HK-2 (cell line): ENCODE results near the gene APBB1IP.
"Not testable (repeated sequence)": the region's sequence is repeated elsewhere in the genome, so short reads cannot be mapped to it uniquely, and the experiment has no call there.

Experiments
- DNase-seq: peaks from one replicate; pipeline ENCODE4 v3.0.0-alpha.2; 2018; ENCODE audit not compliant: unreplicated experiment

The APBB1IP gene

DNA sequence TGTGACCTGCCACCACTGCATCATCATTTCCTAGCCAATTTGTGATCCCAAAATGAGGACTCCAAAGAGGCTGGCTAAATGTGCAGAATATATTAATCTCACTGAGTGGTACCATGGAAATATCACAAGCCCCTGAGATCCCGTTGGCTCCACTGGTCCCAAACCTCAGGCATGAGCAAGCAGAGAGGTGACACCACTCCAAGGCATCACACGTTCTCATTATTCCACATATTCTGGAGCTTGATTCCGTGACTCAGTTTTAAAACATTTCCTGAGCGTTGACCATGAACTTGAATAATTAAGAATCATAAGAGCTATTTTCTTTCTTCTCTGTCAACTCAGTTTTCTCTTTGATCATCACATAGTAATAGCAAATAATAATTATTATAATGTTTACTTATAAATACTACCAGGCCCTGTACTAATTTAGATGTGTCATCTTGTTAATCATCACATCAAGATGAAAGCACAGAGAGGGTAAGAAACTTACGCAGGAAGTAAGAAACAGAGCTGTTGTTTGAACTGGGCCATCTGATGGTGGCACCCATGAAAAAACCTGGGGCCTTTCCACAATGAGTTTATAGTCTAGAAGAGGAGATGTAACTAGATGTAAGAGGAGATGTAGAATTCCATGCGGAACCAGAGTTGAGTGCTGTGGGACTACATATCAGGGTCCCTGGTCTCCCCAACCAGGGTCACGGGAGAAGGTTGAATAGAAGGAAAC lies 3.5 kb downstream of the APBB1IP start:
- DNase-seq = no peak

DNA sequence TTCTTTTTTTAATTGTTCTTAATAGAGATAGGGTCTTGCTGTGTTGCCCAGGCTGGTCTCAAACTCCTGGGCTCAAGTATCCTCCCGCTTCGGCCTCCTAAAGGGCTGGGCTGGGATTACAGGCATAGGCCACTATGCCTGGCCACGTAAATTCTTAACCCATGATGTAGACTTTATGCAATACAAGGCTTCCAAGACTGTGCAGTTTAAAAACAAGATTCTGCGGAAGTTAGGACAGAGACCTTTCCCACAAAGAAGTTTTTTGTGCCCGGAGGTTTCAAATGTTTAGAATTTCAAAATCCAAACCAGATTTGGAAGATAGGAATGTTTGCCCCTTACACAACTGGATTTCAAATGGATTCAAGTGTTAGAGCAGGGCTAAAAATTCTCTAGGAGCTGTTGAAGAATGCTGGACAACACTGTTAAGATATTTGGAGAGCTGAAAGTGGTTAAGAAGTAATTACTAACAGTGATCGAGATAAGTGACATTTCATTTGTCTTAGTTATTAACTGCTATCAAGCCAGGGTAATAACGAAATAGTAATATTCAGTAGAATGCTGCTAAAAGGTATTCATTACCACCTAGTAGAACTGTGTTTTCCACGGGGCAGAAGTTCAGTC lies 7.4 kb downstream of the APBB1IP start:
- DNase-seq = no peak

DNA sequence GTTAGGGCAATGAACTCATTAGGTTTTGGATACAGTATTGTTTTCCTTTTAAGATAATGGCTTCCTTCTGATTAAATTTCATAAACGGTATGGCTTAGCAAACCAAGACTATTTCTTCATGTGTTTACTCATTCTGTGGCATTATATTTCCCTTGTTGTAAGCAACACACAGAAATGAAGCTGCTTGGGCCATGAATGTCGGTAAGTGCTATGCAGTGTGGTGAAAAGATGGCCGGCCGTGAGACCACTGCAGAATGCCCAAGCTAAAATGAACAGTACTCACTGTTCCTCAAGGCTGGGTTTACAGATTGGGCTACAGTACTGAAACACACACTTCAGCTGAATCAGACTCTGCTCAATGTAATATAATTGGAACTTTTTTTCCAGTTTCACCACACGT lies 8.1 kb downstream of the APBB1IP start:
- DNase-seq = no peak

DNA sequence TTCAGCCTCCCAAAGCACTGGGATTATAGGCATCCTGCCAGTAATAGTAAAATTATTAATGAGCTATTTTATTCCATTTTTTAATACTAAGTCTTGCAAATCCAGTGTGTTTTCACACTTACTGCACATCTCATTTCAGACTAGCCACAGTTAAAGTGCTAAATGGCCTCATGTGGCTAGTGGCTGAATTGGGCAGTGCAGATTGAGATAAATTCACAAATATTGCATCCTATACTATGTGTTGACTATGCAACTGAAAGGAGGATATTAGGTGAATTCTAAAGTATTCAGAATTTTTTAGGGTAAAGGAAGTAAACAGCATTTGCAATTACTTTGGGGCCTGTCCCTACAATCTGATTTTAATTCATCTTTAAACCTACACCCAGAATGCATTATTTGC lies 10.2 kb downstream of the APBB1IP start:
- DNase-seq = no peak

DNA sequence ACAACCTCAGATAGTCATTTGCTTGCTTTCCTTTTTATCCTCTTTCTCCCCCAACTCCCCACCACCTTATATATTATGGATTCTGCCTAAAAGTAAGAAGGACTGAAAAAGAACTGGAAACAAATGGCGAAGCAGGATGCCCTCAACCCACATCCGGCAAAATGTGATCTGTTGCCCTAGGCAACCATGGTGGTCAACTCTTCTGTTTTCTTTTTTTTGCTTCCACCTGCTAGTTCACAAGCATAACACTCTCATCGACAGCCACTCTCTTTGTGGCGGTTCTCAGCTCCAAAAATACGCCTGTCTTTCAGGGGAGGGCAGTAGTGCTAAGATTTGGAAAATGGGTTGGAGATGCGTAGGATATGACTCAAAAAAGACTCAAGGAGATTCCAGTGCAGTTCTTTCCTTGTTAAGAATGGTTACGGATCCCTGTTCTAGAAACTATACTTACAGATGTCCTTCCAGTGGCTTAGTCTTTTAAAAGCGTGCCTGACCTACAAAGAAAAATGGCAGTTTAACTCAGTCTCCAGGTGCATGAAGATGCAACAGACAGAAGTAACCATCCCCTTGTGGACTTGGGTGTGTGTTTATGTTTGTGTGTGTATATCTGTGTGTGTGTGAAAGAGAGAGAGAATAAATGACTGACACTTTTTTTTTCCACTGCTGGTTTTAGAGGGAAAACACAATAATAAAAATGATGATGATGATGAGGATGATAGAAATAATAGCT lies 10.7 kb downstream of the APBB1IP start:
- DNase-seq = no peak

DNA sequence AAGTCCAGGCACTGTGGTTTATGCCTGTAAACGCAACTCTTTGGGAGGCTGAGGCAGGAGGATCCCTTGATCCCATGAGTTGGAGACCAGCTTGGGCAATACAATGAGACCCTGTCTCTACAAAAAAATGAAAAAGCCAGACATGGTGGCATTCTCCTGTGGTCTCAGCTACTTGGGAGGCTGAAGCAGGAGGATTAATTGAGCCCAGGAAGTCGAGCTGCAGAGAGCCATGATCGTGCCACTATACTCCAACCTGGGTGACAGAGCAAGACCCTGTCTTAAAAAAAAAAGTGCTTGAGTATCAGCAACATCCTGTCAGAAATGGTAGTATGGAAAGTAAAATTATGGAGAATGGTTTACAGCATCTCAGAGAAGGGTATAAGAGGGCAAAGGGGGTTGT lies 11.6 kb downstream of the APBB1IP start:
- DNase-seq = no peak

DNA sequence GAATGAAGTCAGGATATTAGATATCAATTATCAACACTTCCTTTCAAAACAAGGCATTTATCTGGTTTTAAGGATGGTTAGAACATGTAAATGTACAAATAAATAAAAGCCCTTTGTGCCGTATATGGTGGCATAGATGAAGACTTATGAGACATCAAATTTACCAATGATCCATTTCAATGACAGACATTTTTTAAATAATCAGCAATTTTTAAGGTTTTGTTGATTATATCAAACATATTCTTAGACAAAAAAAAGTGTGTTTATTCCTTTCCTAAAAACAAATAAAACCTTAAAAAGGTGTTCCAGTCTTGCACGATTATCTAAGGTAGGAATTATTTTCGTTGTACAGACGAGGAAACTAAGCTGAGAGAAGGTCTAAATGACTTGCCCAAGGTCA lies 13.8 kb downstream of the APBB1IP start:
- no peak for DNase-seq

DNA sequence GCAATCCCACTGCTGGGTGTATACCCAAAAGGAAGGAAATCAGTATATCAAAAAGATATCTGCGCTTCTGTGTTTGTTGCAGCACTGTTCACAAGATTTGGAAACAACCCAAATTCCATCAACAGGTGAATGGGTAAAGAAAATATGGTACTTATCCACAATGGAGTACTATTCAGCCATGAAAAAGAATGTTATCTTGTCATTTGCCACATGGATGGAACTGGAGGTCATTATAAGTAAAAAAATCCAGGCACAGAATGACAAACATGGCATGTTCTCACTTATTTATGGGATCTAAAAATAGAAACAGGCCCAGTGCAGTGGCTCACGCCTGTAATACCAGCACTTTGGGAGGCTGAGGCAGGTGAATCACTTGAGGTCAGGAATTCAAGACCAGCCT lies 15.7 kb downstream of the APBB1IP start:
- no peak for DNase-seq

DNA sequence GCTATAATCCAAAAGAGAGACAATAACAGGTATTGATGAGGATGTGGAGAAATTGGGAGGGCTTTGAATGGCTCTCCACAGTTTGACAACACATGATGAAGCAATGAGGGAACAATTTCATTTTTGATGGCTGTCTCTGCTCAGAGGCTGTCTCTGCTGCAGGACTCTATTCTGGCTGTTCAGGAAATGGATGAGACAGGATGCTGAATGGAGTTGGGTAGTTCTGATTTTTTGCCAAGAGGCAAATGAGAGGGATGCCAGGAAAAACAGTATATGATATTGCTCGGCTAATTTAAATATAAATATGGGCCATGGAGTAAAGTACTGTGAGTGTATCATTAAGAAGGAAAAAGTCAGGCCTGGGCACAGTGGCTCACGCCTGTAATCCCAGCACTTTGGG lies 16.8 kb downstream of the APBB1IP start:
- no peak for DNase-seq

DNA sequence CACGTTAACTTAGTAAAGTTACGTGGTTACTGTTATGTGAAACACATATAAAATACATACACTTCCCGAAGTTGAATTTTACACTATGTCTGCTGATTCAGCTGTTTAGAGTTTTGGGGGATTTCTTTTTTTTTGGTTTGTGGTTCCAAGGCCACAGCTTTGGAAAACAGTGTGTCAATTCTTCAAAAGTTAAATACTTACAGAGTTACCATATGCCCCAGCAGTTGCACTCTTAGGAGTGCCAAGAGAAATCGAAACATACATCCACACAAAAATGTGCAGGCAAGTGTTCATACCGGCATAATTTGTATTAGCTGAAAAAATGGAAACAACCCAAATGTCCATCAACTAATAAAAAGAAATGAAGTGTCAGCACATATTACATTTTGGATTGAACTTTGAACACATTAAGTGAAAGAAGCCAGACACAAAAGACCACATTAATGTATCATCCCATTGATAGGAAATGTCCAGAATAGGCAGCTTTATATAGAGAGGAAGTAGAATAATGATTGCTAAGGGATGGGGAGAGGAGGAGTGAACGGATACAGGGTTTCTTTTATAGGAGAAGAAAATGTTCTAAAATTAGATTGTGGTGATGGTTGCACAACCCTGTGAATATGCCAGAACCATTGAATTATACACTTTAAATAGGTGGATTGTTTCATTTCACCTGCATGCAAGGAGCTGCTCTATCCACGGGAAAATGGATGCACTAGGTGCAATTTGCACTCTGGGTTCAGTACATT lies 17.6 kb downstream of the APBB1IP start:
- no peak for DNase-seq

DNA sequence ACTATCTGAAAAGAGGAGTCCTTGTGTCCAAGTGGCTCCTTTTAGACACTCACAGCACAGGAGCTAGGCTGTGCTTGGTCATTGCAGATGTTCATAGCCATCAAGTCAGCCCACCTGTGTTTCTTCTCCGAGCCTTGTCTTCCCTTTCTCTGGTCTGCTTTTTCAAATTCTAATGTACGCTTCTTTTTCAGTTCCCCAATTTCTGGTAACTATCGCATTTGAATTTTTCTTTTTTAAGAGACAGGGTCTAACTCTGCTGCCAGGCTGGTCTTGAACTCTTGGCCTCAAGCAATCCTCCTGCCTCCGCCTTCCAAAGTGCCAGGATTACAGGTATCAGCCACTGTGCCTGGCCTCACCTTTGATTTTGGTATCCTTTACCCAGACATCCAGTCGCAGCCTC lies 18.9 kb downstream of the APBB1IP start:
- no peak for DNase-seq

DNA sequence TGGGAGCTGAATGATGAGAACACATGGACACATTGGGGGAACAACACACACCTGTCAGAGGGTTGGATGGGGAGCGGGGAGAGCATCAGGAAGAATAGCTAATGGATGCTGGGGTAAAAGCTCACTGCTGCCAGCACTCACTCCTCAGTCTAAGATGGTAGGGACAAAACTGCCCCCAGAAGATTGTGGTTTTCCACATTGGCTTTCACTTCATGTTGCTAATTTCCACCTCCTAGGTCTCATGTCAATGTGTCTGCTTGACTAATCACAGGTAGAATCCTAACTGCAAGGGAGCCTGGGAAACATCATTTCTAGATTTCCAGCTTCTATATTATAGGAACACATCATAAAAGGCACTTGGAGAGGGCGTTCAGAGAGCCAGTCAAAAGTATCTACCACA lies 22.6 kb downstream of the APBB1IP start:
- DNase-seq = no peak

DNA sequence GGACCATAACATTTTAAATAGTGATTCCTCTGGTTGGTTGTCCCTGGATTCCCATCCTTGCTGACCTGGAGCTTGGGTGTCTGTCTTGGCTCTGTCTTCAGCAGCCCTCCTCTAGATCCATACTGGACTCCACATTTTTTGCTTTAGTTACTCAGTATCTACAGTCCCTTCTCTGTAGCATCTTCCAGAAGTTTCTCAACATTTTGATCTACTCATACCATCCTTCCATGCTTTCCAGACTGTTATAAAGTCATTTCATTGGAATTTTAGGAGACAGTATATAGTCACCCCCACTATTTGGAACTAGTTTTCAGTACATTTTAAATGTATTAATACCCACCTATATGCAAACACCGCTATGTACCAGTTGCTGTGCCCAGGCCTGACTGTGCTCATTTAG lies 25.8 kb downstream of the APBB1IP start:
- no peak for DNase-seq

DNA sequence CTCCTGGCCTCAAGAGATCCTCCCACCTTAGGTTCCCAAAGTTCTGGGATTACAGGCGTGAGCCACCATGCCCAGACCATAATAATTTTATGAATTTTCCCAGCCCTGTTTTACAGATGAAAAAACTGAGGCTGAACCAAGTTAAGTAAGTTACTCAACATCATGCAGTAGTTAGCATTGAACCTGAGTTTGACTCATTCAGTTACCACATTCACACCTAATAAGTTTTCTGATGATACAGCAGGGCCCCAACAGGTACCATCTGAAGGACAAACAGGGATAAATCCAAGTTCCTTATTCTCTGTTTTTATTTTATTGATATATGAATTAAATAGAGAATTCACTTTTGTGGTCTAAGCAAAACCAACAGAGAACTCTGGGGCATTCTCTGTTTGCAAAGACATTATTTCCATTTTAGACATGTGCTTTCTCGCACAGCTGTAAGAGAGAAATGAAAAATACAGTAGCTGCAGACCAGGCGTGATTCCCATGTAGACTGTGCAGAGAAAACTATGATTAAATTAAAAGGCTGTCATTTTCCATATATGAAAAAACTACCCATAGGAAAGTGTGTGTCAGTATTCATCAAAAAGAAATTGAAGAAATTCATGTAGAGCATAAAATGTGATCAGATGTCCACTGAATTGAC lies 26.6 kb downstream of the APBB1IP start:
- DNase-seq = no peak

DNA sequence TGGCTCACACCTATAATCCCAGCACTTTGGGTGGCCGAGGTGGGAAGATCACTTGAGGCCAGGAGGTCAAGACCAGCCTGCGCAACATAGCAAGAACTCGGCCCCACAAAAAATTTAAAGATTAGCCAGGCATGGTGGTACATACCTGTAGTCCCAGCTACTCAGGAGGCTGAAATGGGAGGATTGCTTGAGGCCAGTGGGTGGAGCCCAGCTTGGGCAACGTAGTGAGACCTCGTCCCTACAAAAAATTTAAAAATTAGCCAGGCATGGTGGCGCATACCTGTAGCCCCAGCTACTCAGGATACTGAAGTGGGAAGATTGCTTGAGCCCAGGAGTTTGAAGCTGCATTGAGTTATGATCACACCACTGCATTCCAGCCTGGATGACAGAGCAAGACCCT lies 28.4 kb downstream of the APBB1IP start:
- DNase-seq = not testable (repeated sequence)

DNA sequence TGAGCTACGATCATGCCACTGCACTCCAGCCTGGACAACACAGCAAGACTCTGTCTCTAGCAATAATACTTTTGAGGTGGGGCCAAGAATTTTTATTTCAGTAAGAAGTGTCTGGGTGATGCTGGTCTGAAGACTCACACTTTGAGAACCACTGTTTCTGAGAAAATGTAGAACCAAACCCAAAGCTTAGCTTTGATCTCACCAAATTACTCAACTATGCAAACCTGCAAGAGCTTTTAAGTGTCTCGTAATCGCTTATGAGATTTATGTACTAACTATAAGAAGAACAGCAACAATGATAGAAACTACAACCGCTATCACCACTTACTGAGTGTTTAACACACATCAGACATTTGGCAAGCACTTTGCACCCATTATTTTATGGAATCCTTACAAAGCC lies 29.5 kb downstream of the APBB1IP start:
- no peak for DNase-seq

DNA sequence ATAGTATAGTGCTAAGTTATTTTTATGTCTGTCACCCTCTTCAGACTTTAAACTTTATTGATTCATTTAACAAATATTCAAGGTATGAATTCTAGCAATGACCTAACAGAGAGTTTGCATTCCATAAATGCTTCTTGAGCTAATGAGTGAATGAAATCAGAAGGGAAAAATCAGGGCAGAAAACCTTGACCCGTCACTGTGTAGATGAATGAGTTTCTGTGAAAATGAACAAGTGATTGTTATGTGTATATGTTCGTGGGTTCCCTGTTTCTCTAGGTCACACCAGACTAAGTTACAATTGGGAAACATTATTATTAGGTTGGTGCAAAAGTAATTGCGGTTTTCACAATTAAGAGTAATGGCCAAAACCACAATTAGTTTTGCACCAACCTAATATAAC lies 30.1 kb downstream of the APBB1IP start:
- DNase-seq = no peak

DNA sequence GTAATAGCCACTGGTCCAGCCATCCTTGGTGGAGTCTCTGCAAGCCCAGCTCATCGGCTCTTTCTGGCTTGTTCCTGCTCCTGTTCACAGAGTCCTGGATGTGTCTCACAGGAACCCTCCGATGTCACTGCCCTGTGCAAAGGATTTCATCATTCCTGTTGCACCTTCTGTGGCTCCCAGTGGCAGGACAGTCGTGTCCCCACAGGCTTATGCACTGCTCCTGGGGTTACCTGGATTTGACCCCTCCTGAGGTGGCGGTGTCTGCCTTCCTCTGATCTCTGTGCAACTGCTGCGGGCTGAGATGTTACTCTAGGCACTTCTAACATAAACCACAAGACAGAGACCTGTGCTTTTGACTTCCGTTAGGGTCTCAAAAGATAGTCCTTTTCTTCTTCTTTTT lies 30.6 kb downstream of the APBB1IP start:
- DNase-seq = no peak

DNA sequence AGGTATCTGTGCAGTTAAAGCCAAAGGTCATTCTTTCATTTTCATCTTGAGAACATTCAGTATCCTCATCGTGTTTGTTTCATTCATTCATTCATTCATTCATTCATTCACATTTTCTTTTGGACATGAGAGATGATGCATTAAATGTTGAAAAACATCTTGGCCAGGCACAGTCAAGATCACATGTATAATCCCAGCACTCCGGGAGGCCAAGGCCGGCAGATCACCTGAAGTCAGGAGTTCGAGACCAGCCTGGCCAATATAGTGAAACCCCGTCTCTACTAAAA lies 34.3 kb downstream of the APBB1IP start:
- no peak for DNase-seq

DNA sequence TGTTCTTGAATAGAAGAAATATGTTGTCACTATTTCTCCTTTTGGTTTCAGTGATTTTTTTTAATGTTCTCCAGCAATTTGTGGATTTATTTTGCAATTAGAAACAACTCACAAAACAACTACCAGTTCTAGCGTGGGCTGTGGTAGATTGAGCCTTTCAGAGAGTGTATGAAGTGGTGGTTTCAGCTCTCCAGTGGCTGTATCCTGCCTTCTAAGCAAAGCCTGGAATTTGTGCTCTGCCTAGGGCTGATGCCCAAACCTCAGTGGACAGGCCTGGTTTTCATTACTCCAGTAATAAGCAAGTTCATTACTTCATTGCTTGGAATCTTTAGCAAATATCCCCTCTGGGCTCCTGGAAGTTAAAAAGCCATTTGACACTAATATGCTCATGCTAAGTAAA lies 35.9 kb downstream of the APBB1IP start:
- no peak for DNase-seq

DNA sequence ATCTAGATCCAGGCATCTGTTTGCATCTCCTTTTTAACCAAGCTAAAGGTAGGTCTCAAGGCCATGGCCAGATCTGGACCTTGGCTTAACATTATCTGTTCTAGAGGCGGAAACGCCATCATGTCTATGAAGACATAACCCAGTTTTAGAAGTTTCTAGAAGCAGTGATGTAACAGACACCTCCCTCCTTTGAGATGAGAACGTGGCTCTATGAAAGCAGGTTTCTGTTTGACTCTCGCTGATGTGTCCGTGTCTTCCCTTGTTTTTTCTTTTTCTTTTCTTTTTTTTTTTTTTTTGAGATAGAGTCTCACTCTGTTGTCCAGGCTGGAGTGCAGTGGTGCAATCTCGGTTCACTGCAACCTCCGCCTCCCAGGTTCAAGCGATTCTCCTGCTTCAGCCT lies 36.7 kb downstream of the APBB1IP start:
- DNase-seq = not testable (repeated sequence)

DNA sequence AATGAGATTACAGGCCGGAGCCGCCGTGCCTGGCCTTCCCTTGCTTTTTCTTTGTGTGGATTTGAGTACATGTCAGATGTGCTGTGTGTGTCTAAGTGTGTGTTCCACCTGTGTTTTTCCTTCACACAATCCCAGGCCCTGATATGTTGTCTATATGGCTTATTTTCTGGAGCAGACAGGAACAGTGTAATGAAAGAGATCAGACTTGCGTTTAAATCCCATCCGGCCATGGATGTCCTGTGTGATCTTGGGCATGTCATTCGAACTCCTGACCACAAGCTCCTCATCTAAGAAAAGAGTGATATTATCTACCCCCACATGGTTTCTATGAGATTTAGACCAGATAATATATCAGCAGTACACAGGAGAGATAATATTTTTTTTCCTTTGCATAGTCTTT lies 37.2 kb downstream of the APBB1IP start:
- no peak for DNase-seq
